ACHN (cell line): Measurements from ENCODE around the gene KDM4C.
"Not testable (repeated sequence)": the region's sequence is repeated elsewhere in the genome, so short reads cannot be mapped to it uniquely, and the experiment has no call there.

ENCODE experiments used
- DNase-seq: peaks from one replicate; pipeline ENCODE4 v3.0.0-alpha.2; 2015
- in situ Hi-C: cut with HindIII; loops from 2 replicates; pipeline ENCODE4 v1.10.0; 2017; ENCODE audit warnings: low sequenced_read_pairs, low pct_ligation_motif_present, low pct_unique_long_range_greater_than_20kb

KDM4C gene

DNA sequence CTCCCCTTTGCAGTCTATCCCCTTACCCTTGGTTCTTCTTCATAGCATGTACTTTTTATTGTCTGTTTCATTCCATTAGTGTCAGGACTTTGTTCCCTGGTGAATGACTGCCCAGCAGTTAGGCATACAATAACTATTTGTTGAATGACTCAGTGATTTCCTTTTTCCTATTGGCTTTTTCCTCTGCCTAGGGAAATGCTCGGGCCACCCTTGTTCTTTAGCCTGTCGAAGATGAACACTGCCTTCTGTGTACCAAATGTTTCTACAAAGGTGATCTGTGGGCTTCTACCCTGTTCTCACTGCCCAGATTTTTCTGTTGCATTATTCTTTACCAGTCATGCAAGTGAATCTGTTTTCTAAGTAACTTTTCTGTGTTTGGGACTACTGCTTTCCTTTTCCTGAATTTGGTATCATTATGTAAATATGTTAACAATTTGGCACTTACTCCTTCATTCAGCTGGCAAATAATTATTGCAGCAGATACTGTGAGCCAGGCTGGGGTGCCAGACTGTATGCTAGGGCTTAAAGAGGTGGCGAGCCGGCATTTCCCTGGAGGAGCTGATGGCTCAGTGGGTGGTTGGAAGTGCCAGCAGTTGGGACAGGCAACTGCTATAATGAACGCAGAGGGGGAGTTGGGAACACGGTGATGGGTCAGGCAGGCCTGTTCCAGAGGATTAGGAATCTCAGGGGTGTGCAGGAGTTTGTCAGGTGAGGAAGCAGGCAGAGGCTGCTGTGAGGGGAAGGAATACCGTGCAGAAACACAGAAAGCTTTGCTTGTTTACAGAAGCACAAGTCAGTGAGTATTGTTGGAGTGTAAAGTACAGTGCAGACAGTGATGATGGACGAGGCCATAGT is 30.6 kb downstream of the KDM4C start:
- peak; percentile 76 for DNase-seq
- in situ Hi-C loops, result no loop called here

DNA sequence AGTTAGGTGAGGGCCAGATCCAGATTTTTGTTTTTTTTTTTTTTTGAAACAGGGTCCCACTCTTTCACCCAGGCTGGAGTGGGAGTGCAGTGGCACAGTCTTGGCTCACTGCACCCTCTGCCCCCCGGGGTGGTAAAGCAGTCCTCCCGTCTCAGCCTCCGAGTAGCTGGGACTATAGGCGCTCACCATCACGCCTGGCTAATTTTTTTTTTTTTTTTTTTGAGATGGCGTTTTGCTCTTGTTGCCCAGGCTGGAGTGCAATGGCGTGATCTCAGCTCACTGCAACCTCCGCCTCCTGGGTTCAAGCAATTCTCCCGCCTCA is 31.2 kb downstream of the KDM4C start:
- in situ Hi-C loops, DNase-seq: not testable (repeated sequence)

DNA sequence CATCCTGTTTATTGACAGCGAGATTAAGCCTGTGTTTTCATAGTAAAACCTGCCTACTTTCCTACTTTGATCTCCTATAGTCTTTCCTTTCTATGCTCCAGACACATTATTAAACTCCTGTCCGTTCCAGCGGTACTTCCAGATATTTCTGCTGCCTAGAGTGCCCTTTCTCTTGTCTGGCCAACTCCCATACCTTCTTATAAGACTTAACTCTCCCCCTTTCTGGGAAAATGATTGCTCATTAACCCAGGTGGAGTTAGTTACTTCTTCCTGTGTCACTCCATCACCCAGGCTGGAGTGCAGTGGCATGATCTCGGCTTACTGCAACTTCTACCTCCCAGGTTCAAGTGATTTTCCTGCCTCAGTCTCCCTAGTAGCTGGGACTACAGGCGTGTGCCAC is 33.1 kb downstream of the KDM4C start:
- DNase-seq, result no peak

DNA sequence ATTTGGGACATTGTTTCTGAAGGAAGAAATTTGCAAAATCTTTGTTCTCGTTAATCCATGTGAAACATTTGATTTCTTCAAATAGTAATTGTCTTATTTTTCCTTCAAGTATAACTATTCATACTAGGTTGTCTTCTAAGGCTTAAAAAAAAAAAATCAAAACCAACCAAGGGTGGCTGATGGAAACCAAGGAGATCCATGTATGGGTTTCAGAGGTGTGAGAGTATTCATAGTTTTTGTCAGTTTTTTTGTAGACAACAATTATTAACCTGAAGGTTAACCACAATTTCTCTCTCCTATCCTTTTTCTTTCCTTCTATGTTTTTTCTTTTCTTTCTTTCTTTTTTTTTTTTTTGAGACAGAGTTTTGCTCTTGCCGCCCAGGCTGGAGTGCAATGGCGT is 35.4 kb downstream of the KDM4C start:
- DNase-seq, result no peak
- in situ Hi-C loops, result no loop called here

More for the DNA sequence above, 33.1 kb downstream of the KDM4C start:
- in situ Hi-C loops, result no loop called here

DNA sequence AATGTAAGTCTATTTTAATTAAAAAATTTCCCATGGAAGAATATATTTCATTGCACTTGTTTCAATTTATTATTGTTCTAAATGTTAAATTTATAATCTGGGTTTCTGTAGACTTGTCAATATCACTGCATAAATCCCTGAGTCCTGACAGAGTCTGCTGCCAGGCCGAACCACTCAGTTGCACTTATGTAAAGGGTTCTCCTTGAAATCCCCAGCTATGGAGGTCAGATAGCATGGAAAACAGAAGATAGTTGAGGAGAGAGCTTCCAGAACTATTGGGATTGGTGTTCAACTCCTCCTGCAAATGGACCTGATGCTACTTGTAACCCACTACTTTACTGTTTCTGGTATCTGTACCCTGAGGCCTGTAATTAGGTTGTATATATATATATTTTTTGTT is 37.2 kb downstream of the KDM4C start:
- DNase-seq, result no peak
- in situ Hi-C loops, result no loop called here

DNA sequence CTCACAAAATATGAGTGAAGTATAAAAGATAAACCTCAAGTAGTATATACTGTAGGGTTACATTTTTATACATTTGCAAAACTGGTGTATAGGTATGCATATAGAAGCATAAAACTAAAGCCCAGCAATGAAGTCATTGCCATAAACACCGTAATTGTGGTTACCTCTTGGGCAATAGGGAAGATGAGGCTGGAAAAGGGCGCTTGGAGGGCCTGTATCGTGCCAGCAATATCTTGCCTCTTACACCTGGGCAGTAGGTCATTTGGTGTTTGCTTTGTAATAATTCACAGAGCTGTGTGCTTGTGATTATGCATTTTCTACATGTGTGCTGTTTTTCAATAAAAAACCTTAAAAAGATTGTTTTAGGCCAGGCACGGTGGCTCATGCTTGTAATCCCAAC is 45.2 kb downstream of the KDM4C start:
- in situ Hi-C loops, result no loop called here
- no peak for DNase-seq

DNA sequence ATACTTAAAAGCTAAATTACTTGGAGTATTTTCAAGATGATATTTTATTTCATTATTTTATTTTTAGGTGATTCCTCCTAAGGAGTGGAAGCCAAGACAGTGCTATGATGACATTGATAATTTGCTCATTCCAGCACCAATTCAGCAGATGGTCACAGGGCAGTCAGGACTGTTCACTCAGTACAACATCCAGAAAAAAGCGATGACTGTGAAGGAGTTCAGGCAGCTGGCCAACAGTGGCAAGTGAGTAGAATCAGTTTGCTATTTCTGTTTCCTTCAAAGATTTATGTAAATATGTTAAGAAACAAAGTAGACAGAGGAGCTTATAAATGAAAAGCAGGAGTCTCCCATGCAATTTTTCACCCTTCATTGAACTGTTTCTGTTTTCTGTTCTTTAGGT is 47.8 kb downstream of the KDM4C start:
- in situ Hi-C loops, result no loop called here
- DNase-seq, result peak; percentile 10

DNA sequence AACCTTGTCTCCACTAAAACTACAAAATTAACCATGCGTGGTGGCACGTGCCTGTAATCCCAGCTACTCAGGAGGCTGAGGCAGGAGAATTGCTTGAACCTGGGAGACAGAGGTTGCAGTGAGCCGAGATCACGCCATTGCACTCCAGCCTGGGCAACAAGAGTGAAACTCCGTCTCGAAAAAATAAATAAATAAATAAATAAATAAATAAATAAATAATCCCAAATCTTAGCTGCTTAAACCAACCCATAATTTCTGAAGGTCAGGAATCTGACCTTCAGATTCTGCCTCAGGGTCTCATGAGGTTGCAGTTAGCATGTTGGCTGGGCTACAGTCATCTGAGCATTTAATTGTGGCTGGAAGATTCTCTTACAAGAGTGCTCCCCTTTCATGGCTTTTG is 48.5 kb downstream of the KDM4C start:
- DNase-seq, in situ Hi-C loops: not testable (repeated sequence)

DNA sequence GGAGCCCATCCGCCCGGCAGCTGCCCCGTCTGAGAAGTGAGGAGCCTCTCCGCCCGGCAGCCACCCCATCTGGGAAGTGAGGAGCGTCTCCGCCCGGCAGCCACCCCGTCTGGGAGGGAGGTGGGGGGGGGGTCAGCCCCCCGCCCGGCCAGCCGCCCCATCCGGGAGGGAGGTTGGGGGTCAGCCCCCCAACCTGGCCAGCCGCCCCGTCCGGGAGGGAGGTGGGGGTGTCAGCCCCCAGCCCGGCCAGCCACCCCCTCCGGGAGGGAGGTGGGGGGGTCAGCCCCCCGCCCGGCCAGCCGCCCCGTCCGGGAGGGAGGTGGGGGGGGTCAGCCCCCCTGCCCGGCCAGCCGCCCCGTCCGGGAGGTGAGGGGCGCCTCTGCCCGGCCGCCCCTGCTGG is 49.9 kb downstream of the KDM4C start:
- DNase-seq, in situ Hi-C loops: not testable (repeated sequence)

DNA sequence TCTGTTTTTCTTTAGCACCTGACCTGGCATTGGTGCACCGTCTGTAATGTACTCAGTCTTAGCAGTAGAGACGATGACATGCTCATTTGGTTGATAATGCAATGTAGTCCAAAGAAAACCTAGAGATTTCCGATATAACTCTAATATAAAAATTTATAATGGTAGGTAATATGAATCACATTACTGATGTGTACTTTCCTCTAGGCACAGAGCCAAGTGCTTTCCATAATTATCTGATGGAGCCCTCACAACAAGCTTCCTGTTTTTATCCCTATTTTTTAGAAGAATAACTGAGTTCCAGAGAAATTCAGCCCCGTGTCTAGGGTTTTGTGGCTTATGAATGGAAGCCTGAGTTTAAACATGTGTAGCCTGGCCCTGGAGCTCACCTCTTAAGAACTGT is 53.7 kb downstream of the KDM4C start:
- DNase-seq, result no peak
- in situ Hi-C loops, result no loop called here

DNA sequence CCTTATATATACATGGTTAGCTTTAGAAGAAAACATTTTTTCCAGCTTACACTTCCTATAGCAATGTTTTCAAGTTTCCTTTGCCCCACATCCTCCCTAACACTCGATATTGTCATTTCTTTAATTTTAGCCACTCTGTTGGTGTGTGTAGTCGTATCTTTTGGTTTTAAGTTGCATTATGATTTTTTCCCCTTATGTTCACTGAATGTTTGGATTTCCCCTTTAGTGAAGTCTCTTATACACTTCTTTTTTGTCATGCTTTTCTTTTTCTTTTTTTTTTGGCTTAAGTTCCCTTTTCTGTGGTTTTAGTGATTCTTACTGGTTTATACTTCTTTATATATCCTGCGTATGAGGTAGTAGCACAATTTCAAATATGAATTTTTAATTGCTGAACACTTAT is 58.8 kb downstream of the KDM4C start:
- no peak for DNase-seq
- in situ Hi-C loops, result no loop called here

DNA sequence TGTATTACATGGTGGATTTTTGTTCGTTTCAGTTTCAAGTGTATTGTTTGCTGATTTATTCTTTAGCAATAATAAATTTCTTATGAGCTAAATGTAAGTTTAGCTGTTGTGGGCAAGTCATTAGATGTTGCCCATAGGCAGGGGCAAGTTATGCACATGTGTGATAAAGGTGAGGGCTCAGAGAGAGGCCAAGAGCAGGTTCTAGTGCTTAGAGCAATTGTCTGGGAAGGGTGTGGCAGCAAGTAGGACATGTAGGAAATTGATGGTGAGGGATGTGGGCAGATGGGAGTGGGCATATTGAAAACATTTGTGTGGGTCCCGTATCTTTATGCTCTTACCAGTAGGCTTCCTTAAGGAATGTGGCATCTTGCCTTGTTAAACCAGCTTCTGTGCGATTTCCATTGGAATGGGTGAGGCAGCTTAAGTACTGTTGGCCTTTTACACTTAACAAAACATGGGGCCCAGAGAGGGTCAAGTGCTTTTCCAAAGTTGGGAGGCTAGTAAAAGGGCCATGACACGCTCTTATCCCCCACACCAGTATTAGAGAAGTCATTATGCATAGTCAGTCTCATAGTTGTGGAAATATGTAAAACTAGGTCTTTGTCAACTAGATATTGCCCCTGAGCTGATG is 60.6 kb downstream of the KDM4C start:
- in situ Hi-C loops, result no loop called here
- no peak for DNase-seq

DNA sequence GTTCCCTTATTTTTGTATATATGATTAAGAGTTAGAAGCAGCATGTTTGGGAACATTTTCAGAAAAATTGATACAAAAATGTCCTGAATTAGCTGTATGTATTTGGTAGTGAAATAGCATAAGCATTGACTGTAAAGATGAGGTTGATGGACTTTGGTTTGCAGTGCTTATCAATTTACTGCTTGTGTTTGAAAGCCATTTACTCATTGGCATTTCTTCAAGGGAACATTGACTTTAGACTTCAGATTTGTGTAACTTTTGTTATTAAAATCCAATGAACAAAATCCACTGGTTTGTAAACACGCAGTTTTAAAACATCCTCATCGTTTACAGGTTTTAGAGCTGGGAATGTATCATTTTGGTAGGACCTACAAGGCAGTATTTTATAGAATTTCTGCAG is 61.3 kb downstream of the KDM4C start:
- in situ Hi-C loops, result no loop called here

DNA sequence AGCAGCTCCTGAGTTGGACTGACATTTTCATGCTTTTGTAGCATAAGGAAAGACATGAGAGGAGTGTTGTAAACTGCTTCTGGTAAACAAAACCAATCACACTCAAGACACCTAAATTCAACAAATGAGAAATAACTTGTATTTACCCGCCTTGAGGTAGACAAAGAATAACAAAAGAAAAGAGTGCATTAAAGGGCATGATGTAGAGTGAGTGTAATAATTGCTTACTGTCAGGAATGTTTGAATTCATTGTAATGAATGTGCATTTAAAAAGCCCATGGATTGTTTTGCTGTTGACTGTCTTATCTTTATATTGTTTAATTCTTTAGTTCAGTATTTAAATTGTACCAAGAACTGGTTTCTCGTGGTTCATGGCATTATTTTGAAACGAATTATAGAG is 61.8 kb downstream of the KDM4C start:
- in situ Hi-C loops, result no loop called here
- DNase-seq, result no peak

More for the DNA sequence above, 61.3 kb downstream of the KDM4C start:
- DNase-seq, result no peak

DNA sequence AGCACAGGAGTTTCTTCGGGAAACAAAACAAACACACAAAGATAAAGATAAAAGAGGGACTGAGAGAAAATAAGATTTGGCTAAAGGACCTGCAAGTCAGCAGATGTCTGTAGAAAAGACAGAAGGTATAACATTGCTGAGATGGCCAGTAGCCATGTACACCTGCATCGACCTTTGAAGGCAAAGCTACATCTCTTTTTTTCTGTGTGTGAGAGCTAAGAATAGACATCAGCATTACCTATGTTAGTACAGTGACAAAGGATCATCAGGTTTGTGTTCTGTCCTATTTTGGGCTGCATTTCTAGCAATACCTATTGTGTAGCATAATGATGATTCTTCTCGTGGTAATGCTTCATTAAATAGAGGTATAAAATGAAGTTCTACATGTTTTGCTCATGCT is 64.9 kb downstream of the KDM4C start:
- DNase-seq, result no peak
- in situ Hi-C loops, result no loop called here

DNA sequence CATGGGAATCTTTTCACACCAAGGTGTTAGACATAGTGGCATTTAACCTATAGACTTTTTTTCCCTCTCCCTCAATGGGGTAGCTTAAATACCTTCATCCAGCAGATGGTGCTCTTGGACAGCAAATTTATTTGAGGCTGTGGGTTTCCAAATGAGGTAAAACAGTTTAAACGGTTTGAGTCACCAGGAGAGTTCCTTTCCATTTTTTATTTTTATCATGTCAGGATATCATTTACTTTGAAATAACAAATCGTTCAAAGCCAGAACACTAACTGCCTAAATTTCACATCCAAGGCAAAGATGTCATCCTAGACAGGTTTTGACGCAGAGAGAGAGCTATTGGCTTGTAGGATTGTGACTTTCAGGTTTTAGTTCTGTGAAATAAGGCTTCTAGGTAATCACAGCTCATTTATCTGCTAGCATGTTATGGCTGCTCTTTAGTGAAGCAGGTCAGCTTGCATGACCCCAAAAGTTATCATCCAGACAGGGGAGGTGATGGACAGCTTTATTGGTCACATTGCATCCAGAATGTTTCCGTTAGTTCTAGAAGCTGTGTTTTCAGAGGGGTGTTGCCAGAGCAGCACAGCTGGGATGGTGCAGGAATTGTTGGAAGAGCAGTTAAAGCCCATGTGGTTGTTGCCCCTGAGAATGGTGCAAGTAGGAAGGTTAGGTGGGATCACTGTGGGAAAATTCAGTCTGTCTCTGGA is 69.8 kb downstream of the KDM4C start:
- peak; percentile 52 for DNase-seq
- in situ Hi-C loops, result no loop called here

DNA sequence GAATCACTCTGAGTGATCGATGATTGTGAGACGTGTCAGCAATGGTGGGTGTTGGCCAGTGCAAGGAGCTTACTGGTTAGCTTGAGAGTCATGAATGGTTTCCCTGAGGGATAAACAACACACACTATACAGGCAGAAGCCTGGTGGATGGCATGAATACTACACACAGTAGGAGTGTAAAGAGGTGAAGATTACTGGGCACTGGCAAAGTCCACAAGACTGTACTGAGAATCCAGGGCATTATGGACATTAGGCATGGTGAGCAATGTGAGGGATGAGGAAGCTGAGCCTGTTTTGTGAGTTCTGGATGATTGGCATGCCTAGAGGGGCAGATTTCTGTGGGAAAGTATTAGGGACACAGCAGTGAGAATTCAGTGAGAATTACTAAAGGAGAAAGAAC is 71.3 kb downstream of the KDM4C start:
- in situ Hi-C loops, result no loop called here
- no peak for DNase-seq

DNA sequence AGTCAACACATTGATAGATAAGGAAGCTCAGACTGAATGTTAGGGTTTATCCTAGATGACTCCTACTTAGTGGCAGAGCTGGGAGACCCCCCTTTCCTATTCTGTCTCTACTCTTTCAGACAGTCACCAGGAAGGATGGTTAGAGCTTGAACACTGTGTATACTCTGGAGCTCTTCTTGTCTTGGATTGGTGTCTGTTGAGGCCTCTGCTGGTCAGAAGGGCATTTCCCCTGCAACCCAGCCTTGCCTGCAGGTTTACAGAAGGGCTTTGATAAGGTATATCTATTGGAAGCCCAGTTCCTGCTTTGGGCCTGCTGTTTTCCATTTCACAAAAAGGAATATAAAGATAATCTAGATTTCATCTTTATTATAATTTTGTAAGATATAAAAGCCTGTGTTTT is 71.8 kb downstream of the KDM4C start:
- in situ Hi-C loops, result no loop called here
- DNase-seq, result no peak

DNA sequence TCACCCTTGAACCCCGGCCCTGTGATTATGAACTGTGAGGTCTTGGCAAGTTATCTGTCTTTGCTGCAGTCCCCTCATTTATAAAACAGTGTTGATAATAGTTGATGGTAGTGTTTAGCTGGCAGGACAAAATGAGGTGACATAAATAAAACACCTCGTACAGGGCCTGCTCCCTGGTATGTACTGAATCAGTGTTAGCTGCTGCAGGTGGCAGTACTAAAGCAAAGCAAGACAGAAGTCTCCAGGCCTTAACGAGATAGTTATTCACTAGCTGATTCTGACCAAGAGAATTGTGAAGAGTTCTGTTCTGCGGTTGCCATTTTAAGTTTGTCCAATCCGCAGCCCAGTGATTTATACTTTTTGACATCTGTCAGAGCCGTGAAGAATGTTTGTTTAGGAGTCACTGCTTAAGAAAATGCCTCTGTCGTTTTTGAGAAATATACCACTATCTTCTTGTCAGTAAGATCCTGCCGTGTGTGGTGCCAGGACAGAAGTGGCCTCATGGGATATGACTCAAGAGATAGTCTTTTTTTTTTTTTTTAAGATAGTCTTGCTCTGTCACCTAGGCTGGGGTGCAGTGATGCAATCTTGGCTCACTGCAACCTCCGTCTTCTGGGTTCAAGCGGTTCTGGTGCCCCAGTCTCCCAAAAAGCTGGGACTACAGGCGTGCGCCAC is 75.9 kb downstream of the KDM4C start:
- DNase-seq, result no peak
- in situ Hi-C loops, result no loop called here
